Endothelial cell of umbilical vein (primary cell): ENCODE data around the gene HNRNPDL.

Experiments used
- MAX ChIP-seq: IDR thresholded peaks from 2 replicates; pipeline ENCODE4 v1.6.1; 2011; ENCODE audit not compliant: insufficient read depth, insufficient read length
- TF ChIP-seq, protein P1 (sequence below), 2 donors: IDR thresholded peaks; 1 replicate in 1 of 2; 2 replicates in 1 of 2; pipeline ENCODE4 v1.5.1; 2011; ENCODE audit warnings: low read length in 2 of 2, mild to moderate bottlenecking in 2 of 2, moderate library complexity in 2 of 2, control low read depth in 1 of 2, inconsistent platforms in 1 of 2, low read depth in 1 of 2; ENCODE audit not compliant: insufficient read depth in 1 of 2; ENCODE audit errors: extremely low read depth in 1 of 2

DNA sequence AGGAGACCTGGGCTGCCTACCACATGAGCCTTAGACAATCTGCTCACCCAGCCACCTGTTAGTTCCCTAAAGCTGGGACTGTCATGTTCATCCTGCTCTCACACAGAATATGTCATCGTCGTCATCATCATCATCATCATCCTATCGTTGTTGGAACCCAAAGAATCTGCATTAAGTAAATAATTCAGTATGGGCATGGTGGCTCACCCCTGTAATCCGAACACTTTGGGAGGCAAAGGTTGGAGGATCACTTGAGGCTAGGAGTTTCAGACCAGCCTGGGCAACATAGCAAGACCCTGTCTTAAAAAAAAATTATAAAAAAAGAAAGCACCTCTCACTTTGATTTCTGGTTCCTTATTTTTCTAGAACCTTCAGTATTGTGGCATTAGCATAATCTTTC lies 6.5 kb upstream of the HNRNPDL start:
- no peak for TF ChIP-seq MAX
- TF ChIP-seq, protein P1, sequence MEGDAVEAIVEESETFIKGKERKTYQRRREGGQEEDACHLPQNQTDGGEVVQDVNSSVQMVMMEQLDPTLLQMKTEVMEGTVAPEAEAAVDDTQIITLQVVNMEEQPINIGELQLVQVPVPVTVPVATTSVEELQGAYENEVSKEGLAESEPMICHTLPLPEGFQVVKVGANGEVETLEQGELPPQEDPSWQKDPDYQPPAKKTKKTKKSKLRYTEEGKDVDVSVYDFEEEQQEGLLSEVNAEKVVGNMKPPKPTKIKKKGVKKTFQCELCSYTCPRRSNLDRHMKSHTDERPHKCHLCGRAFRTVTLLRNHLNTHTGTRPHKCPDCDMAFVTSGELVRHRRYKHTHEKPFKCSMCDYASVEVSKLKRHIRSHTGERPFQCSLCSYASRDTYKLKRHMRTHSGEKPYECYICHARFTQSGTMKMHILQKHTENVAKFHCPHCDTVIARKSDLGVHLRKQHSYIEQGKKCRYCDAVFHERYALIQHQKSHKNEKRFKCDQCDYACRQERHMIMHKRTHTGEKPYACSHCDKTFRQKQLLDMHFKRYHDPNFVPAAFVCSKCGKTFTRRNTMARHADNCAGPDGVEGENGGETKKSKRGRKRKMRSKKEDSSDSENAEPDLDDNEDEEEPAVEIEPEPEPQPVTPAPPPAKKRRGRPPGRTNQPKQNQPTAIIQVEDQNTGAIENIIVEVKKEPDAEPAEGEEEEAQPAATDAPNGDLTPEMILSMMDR (IDR thresholded peaks at IDR 0.05; ENCODE audit: extremely low read depth in 1 of 2, insufficient read depth in 1 of 2, low read depth in 1 of 2, low read length in 2 of 2): no peak
